GM18526 (cell line): ENCODE measurements around the gene FAM117A.

Source experiments
- POLR2A ChIP-seq: IDR thresholded peaks from 3 replicates; pipeline ENCODE4 v1.6.1; 2011; ENCODE audit not compliant: insufficient read length; ENCODE audit errors: extremely low read depth

The FAM117A gene

GRCh38 chr17:49763735-49764558, at the start of gene FAM117A:
FAM117A (minus strand) TSS chr17:49764131; CDS start chr17:49764087, 44 bp downstream.
- TF ChIP-seq POLR2A = peak; percentile 98

- TF ChIP-seq POLR2A = no peak
Measured at GRCh38 chr17:49809056-49809455, 45.1 kb upstream of the FAM117A start.

GRCh38 chr17:49798738-49799137, 34.8 kb upstream of the FAM117A start:
- TF ChIP-seq POLR2A = no peak

- TF ChIP-seq POLR2A = no peak
Measured at GRCh38 chr17:49798182-49798581, 34.3 kb upstream of the FAM117A start.

GRCh38 chr17:49795372-49795771, 31.4 kb upstream of the FAM117A start:
- no peak for TF ChIP-seq POLR2A

GRCh38 chr17:49793309-49793708, 29.4 kb upstream of the FAM117A start:
- TF ChIP-seq POLR2A = no peak

GRCh38 chr17:49789243-49789578, 25.3 kb upstream of the FAM117A start:
- no peak for TF ChIP-seq POLR2A

- peak; percentile 76 for TF ChIP-seq POLR2A
Measured at GRCh38 chr17:49788478-49789242, 24.7 kb upstream of the FAM117A start, which contains the start of gene KAT7. KAT7 (plus strand) TSS chr17:49788681; CDS start chr17:49788835, 154 bp downstream.

- no peak for TF ChIP-seq POLR2A
Measured at GRCh38 chr17:49787884-49788477, 24.1 kb upstream of the FAM117A start.

- no peak for TF ChIP-seq POLR2A
Measured at GRCh38 chr17:49784636-49785035, 20.7 kb upstream of the FAM117A start.

- TF ChIP-seq POLR2A = no peak
Measured at GRCh38 chr17:49783791-49784190, 19.9 kb upstream of the FAM117A start.

- TF ChIP-seq POLR2A = no peak
Measured at GRCh38 chr17:49783071-49783715, 19.3 kb upstream of the FAM117A start.

- TF ChIP-seq POLR2A = no peak
Measured at GRCh38 chr17:49779739-49780231, 15.9 kb upstream of the FAM117A start.

- TF ChIP-seq POLR2A = no peak
Measured at GRCh38 chr17:49779156-49779738, 15.3 kb upstream of the FAM117A start.

- no peak for TF ChIP-seq POLR2A
Measured at GRCh38 chr17:49777563-49777962, 13.6 kb upstream of the FAM117A start.
